Right renal cortex interstitium (tissue), 3 donors: ENCODE results near the gene CCDC32. TPM values are rescaled to one million over a fixed set of nuclear protein-coding genes. Genes with fewer than 3 reads are reported as not detected.
"Not testable (repeated sequence)": the region's sequence is repeated elsewhere in the genome, so short reads cannot be mapped to it uniquely, and the experiment has no call there.

Source experiments
- DNase-seq, 3 donors: peaks; one replicate each; pipeline ENCODE4 v3.0.0-alpha.2; 2013; ENCODE audit warnings: low read depth in 3 of 3, low spot score in 2 of 3
- polyA plus RNA-seq, 3 donors: library from polyadenylated mRNA; unstranded; fragments of 120-200 nt; gene quantifications; one replicate each; pipeline ENCODE4 v1.2.1, GENCODE V29; 2013; ENCODE audit not compliant: insufficient read length in 3 of 3

CCDC32 gene
- 10 to 100 TPM; 25.9 to 31.6 (median 29.9) TPM for polyA plus RNA-seq

- peak; percentile 91 to 98 (median 96) for DNase-seq
Measured at GRCh38 chr15:40564591-40565332, at the start of gene CCDC32. TSS of gene CCDC32 (minus strand) at chr15:40565042. CDS start at chr15:40563015, 2,027 bp downstream.

- no peak for DNase-seq
Measured at GRCh38 chr15:40613080-40613479, 48.2 kb upstream of the CCDC32 start.

GRCh38 chr15:40603935-40604334 lies 39.1 kb upstream of the CCDC32 start:
- DNase-seq: no peak

GRCh38 chr15:40600956-40601355 lies 36.1 kb upstream of the CCDC32 start:
- no peak for DNase-seq

GRCh38 chr15:40598672-40599071 lies 33.8 kb upstream of the CCDC32 start:
- DNase-seq: no peak

GRCh38 chr15:40598126-40598525 lies 33.3 kb upstream of the CCDC32 start:
- no peak for DNase-seq

- DNase-seq: no peak
Measured at GRCh38 chr15:40597024-40597423, 32.2 kb upstream of the CCDC32 start.

- no peak for DNase-seq
Measured at GRCh38 chr15:40595773-40596172, 30.9 kb upstream of the CCDC32 start.

GRCh38 chr15:40595219-40595618 lies 30.4 kb upstream of the CCDC32 start:
- DNase-seq: no peak

- DNase-seq: no peak
Measured at GRCh38 chr15:40594429-40594836, 29.6 kb upstream of the CCDC32 start.

- DNase-seq: peak; percentile 98 to 99 (median 98)
Measured at GRCh38 chr15:40593588-40594428, 29.0 kb upstream of the CCDC32 start, which contains the start of gene KNL1. TSS of gene KNL1 (plus strand) at chr15:40594249. CDS start at chr15:40602932, 8,683 bp downstream.

- no peak for DNase-seq
Measured at GRCh38 chr15:40593165-40593564, 28.3 kb upstream of the CCDC32 start.

GRCh38 chr15:40591389-40591788 lies 26.5 kb upstream of the CCDC32 start:
- DNase-seq: no peak

- no peak for DNase-seq
Measured at GRCh38 chr15:40590667-40591050, 25.8 kb upstream of the CCDC32 start.

GRCh38 chr15:40584191-40584590 lies 19.3 kb upstream of the CCDC32 start:
- no peak for DNase-seq

- DNase-seq: no peak
Measured at GRCh38 chr15:40582726-40583246, 17.9 kb upstream of the CCDC32 start.

GRCh38 chr15:40581796-40582195 lies 17.0 kb upstream of the CCDC32 start:
- not testable (repeated sequence) for DNase-seq

- no peak for DNase-seq
Measured at GRCh38 chr15:40578892-40579291, 14.1 kb upstream of the CCDC32 start.

GRCh38 chr15:40576914-40577313 lies 12.1 kb upstream of the CCDC32 start:
- DNase-seq: not testable (repeated sequence)

- DNase-seq: no peak
Measured at GRCh38 chr15:40575113-40575512, 10.3 kb upstream of the CCDC32 start.
